Activated T-cell treated with anti-CD3 and anti-CD28 coated beads, Interleukin-2, amount 50 U/mL, for 1 hour (primary cell): ENCODE data around the gene FOXN3.
"Not testable (repeated sequence)": the region's sequence is repeated elsewhere in the genome, so short reads cannot be mapped to it uniquely, and the experiment has no call there.

Source experiments
- DNase-seq: peaks from one replicate; pipeline ENCODE4 v3.0.0-alpha.2; 2020

The FOXN3 gene

DNA sequence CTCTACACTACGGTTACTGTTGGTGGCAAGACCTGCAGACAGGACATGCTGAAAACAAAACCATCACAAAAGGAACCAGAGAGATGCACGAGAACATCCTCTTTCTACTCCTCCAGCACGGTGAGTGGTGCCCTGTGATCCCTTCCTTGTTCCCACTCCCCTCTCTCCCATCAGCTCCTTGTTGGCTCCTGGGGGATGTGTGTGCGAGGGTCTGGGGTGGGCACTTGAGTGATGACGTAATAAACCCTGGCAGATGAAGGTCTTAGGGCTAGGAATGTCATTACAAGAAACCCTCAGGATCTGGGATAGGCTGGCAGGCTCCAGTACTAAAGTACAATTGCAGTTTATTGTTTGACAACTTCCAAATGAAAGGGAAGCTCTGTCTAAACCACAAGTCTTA, 261.5 kb downstream of the FOXN3 start:
- no peak for DNase-seq

DNA sequence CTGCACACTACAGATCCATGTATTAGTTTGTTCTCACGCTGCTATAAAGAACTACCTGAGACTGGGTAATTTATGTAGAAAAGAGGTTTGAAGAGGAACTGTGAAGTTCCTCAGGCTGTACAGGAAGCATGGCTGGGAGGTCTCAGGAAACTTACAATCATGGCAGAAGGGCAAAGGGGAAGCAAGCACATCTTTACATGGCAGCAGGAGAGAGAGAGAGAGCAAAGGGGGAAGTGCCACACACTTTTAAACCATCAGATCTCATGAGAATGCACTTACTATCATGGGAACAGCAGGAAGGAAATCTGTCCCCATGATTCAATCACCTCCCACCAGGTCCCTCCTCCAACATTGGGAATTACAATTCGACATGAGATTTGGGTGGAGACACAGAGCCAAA, 265.3 kb downstream of the FOXN3 start:
- not testable (repeated sequence) for DNase-seq

DNA sequence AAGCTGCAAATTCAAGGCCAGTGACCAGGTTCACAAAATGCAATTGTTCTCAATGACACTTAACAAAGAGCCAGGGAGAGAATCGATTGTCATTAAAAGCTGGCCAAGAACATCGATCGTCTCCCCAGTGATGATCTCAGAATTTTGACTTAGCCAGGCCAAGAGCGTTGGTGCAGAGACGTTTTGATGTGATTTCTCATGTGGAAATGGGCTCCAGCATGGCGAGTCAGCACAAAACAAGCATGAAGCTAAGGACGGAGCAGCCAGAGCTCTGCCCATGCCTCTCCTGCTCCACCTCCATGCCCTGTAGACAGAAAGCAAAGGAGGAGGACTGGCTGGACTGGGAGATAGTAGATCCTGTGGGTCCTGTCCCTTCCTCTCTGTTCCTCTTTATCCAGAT, 270.8 kb downstream of the FOXN3 start:
- DNase-seq, result no peak

DNA sequence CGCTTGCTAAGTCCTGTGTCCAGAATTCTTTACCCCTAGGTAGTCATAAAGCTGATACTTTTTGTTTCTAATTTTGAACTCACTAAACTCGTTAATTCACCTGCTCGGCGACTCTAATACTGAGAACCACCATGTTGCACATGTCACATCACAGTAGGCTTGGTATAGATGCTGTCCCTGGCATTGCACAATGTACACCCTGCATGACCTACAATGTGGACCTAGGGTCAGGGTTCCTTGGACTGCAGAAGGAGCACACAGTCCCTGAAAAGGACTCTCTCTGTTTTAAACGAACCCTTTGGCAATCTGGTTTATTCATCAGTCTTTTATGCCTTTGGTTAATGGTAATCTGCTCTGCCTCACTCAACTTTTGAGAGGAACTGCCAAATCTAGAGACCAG, 272.4 kb downstream of the FOXN3 start:
- no peak for DNase-seq

DNA sequence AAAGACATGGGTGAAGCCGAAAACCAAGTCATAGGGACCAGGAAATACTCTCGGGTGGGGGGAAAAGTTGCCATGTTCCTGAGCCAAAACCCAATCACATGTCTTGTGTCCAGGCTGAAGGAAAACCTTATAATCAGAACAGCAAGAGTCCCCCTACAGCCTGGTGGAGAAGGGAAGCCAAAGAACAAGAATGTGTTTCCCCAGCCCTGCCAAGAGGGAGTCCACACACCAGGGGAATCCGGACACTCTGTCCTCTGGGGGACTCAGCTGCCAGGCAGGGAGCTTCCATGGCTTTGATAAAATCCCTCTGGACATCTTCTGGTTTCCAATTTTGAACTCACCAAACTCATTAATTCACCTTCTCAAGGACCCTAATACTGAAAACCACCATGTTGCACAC, 273.0 kb downstream of the FOXN3 start:
- DNase-seq, result no peak

DNA sequence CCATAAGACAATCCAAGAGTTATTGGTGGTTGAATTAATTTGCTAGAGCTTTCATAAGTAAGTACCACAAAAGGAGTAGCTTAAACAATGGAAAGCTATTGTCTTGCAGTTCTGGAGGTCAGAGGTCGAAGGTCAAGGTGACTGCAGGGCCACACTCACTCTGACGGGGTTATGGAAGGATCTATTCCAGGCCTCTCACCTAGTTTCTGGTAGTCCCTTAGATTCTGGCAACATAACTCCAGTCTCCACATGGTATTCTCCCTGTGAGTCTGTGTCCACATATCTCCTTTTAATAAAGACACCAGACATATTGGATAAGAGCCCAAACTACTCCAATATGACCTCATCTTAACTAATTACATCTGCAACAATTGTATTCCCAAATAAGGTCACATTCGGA, 273.4 kb downstream of the FOXN3 start:
- DNase-seq, result no peak

DNA sequence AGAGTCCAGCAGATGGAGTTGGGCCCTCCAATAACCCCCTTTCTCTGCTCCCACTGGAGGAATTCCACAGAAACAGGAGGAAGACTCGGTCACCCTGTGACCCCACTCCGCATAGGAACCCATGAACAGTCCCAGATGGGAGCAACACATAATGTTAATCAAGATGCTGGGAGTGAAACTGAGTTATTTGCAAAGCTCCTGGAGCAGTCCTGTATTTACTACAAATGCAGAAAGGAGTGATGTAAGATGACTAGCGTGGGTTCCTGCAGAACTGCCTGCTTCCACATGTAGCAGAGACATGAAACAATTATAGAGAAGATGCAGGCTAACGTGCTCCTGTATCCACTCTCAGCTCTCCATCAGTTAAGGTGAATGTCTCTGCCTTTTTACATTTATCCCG, 274.7 kb downstream of the FOXN3 start:
- DNase-seq, result no peak

DNA sequence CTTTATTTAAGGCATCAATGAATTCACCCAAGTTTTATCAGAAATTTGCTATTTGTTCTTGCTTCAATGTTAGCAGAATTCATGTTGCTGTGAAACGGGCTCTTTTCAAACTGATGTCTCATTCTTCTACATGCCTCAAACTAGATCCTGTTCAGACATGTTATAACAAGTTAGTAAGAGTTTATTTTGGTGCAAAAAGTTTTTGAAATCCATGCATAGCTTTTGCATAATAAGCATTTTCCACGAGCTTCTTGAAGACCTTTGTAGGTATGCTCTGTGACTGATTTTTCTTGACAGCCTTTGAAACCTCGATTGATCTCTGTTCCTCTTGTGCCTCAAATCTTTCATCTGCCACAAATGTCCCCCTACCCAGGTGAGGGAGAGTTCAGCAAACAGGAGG, 275.2 kb downstream of the FOXN3 start:
- no peak for DNase-seq

DNA sequence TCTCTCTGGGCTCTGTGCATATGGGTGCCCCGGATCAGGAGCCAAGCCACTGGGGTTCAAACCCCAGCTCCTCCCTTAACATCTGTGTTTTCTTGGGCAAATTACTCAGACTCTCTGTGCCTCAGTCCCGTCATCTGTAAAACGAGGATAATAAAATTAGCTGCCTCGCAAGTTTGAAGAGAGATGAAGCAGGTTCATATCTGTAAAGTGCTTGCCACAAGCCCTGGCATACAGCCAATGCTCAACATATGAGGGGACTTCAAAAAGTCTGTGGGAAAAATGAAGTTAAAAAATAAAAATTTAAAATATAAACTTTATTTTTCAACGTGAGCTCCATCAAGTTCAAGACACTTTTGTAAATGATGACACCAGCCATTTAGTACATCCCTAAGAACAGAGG, 276.7 kb downstream of the FOXN3 start:
- no peak for DNase-seq

DNA sequence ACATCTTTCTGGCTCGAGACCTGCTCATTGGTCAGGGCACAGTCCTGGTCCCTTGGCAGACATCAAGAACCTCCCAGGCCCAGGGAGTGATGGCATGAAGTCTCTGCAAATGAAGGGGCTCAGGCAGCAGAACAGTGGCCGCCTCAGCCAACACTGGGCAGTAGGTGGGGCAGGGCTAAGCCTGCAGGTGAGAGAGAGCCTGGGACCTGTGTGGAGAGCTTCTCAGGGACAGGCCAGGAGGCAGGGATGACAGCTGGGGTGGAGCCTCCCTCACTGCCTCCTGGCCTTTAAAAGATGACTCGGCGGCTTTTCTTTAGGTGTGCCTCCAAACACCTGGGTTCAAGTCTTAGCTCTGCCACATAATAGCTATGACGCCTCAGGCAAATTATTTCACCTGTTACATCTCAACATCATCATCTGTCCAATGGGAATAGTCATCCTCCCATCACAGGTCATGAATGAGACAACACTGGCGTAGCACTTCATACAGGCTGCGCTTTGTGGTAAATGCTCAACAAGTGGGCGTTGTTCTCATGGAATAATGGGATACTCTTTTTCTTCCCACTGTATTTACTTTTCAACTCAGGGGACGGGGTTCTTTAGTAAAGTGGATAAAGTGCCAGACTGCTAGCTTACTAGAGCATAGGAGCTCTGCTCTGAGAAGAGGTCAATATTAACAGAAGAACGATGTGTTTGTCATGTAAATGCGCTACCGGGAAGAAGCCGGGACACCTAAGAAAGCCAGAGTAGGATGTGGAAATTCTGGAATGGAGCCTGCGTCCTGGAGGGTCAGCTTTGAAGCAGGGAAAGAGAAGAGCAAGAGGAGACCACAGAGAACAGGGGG, 277.4 kb downstream of the FOXN3 start:
- no peak for DNase-seq

DNA sequence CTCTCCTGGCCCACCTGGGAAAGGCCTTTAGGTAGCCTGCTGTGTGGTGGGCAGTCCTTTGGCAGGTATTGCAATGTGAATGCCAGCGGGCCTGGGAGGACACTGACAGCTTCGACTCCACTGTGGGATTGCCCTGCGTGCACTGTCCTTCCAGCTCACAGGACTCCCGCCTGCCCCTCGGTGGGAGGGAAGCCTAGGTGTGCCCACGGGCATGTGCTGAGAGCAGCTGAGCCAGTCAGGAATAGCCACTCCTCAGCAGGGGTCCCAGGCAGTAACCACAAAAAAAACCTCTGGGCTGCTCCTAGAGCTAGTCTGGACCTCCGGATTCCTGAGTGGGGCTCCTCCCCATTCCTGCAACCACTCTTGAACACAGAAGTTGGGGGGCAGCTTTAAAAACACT, 278.2 kb downstream of the FOXN3 start:
- no peak for DNase-seq

DNA sequence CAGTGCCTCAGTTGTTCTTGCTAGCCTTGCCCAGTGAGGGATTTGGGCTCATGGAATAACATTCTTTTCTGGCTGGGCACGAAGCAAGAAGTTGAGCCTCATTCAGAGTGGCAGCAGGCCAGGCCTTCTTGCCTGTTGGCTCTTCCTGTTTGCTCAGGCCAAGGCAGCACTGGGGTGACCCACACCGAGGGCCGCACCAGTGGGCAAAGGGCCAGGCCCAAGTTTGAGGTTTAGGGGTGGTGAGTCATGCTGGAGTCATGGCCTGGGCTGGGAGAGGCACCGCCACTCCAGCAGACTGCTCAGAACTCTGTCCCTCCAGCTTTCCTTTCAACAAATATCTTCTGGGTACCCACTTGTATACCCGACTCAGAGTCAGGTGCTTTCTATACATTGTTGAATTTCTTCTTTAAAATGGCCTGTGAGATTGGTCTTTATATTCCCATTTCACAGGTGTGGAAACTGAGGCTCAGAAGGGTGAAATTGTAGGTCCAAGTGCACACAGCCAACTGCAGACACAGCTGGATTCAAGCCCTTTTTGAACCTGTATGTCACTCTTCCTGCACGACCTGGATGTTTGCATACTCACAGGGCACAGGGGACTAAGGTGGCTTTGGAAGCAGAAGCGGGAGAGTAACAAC, 279.4 kb downstream of the FOXN3 start:
- DNase-seq, result no peak

DNA sequence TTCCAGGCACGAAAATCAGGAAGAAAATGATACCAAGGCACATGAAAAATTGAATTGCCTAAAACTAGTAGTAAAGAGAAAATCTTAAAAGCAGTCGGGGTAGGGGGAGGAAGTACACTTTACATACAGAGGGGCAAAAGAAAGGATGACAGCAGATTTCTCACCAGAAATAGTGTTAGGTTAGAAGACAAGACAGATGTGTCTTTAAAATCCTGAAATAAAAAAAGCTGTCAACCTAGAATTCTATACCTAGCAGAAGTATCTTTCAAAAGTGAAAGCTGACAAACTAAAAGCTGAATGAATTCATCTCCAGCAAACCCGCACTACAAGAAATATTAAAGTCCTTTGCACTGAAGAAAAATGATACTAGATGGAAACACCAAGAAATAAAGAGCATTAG, 280.4 kb downstream of the FOXN3 start:
- no peak for DNase-seq

DNA sequence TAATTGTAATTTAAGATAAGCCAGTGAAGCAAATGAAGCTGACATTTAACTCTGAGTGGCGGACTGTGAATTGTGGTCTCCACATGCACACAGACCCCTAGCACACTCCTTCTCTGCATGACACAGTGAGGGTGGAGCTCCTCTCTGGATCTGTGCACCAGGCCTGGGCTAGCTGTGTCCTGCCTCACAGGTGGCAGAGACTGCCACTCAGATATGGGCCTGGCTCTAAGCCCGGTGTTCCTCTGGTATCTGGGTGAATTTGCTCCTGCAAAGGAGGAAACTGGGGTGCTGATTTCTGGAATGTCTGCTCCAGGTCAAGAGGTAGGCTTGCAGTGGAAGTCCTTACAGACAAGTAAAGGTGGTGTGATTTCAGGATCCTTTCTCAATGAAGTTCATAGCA, 282.4 kb downstream of the FOXN3 start:
- DNase-seq, result no peak

DNA sequence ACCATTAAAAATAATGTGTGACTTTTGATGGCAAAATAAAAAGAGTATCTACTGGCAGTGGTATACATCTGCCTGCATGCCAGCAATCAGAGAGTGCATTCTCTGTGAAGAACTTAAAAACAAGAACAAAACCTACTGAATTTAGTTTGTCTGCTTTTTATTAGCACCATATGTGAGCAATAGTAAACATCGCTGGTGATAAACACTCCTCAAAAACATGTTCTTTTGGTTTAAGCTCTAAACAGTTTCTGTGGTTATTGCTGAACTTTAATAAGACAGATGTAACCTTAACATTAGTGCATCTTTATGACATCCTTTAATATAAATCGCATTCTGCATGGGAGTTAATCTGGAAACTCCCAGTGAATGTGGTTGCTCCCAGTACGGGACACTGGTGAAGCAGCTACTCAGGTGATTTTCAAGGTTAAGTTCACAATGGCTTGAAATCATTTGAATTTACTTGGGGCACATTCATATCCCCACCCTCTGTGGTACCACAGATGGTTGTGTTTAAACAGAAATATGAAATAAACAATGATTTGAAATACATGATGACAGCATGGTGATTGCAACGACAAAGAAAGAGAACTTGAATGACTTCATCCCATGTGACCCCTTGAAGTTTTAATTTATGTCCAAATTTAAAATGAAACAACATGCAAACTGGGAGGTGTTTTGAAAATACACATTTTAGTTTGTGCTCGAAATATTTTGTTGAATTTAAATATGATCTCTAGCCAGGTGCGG, 285.9 kb downstream of the FOXN3 start:
- no peak for DNase-seq

DNA sequence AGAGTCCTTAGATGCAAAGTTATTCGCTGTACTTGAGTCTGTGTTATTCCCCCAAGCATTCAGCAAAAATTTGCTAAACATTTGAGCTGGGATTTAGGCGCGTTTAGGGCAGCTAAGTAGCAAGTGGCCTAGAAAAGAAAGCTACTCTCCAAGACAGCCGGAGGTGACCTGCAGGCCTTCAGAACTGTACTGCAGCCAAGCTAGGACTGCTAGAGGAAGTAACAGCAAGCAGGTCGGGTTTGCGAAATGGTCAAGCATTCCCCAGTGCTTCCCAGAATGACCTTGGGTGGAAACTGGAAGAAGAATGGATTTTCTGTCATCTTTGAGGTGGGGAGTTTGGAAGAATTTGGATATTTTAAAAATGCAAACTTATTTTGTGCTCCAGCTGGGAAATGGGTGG, 287.5 kb downstream of the FOXN3 start:
- DNase-seq, result no peak

DNA sequence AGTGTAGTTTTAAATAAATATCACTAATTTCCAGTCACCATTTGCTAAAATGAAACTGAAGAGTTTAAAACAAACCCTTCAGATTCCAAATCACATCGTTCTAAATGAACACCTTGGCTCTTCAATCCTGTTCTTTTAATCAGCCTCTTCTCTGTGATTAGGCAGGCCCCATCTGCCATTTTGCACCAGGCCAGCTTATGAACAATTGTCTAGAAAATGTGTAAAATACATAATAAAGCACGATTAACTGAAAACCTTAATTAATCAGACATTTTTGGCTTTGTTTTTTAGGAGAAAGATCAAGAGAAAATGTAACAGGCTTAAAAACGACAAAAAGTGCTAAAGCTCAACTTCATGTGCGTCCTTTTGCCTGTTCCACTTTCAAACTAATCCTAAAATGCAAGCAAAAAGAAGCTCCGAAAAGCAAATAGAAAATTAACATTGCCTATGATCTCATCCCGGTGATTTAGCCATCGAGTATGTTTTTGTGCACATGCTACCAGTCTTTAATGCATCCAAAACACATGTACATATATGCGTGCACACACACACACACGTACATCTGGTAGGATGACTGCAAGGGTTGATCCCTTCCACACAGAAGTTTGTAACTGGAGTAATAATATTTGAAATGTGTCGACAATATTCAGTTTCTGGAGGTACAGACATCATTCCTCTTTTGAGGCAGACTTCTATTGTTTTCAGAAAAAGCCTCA, 288.6 kb downstream of the FOXN3 start:
- DNase-seq, result no peak

DNA sequence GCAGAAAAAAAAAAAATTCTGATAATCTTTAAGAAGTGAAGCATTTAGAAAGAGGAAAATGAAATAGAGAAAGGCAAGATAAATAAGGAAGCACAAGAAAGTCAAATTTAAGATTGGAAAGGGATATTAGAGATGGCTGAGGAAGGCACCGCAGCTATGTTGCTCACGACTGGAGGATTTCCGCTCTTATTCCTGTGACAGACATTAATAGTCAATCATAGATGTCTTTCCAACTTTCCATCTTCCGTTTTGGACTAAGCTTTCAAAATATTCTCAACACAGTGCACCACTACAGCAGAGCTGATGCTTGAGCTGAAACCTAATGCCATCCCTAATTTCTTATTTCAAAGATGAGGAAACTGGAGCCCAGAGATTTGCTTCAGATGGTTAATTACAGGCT, 290.6 kb downstream of the FOXN3 start:
- no peak for DNase-seq

DNA sequence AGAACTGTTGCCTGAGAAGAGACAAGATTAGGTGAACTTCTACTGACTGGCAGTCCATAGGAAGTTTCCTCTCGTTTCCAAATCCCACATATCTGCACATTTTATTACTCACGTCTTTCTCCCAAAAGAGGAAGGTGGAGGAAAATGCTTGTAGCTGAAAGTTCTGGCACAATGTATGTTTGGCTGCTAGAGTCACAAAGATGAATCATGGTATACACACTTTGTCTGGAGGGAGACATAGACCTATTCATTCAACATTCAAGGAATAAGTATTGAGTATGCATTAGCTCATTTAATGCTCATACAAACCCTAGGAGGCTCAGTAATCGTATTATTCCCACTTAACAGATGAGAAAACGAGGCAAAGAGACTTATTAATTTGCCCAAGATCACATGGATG, 291.8 kb downstream of the FOXN3 start:
- no peak for DNase-seq

DNA sequence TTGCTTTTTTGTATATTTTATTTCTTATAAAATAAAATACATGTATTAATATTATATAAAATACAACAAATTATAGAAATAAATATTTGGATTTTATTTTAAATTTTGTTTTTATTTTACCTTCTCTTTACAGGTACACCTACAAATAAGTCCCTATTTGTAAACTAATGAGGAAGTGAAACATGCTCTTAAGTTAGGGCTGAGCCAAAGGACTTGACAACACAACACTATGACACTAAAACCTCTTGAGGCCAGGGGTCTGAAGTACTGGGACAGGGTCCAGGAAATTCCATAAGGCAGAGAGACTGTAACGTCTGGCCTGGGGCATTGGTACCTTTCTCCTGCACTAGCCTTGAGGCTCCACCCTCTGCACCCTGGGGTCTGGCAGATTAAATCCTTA, 293.2 kb downstream of the FOXN3 start:
- DNase-seq, result no peak

DNA sequence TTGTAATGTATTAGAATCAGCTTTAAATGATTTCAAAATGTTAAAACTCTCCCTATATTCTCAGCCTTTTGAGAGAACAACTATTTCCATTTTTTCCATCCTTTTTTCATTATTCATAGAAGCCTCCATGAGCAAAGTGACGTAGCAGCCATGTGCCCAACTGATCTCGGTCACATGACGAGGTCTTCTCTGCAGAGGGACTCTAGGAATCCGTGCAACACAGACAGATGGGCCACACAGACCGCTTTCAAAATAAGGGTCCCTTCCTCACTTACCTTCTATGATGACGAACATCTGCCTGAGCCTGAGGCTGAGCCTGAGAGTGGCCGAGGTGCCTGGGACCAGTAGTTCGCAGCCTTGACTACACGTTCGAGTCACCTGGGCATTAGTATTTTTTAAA, 293.8 kb downstream of the FOXN3 start:
- no peak for DNase-seq

DNA sequence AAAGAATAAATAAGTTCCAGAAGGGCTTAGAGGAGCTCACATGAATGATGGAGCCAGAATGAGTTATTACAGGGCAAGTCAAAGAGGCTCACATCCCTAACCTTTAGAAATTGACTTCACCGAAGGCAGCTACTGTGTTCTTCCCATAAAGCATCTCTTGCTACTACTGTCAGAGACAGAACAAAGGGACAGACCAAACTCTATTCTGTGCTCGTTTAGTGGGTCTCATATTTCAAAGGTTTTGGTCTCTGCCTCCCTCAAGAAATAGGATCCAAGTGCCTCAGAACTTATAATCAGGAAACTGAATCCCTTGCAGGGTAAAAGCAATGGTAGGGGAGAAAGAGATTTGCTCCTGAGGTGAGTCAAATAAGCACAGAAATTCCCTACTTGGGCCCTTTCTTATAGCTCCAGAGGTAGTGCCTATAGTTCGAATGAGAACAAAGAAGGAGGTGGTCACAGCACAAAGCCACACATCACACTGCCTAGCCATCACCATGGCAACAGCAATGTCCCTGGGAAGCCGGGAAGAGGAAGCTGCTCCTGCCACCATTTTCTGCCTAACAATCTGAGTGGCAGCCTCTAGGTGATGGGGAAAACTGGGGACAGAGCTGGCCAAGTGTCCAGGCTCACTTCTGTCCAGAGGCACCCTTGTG, 294.9 kb downstream of the FOXN3 start:
- no peak for DNase-seq

DNA sequence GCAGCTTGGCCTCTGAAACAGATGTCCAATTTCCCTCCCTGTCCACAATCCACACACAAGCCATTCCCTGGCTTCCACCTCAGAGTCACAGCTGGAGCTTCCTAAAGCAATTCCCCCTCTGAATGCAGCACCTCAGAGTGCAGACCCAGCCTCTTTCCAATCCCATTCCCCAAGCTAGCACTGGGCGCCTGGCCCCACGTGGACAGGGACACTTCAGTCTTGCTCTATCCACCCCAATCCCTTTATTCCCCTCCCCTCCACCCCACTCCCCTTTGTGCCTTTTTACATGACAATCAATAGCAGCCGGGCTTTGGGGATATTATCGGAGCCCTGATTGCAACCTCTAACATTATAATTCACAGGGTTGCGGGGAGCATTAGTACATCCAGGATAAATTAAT, 300.0 kb downstream of the FOXN3 start:
- DNase-seq, result no peak
